HG03045 (cell line): ENCODE data around the gene ERAP2.
A peak's percentile ranks its signal among the peaks of the same experiment; 100 is the strongest.
"Not testable (repeated sequence)": the region's sequence is repeated elsewhere in the genome, so short reads cannot be mapped to it uniquely, and the experiment has no call there.

ENCODE experiments used
- ATAC-seq: cut with Tn5 transposase; IDR thresholded peaks from one replicate; pipeline ENCODE4 v1.9.1; 2021; ENCODE audit warnings: mild to moderate bottlenecking, moderate library complexity; ENCODE audit not compliant: unreplicated experiment

ERAP2 gene

DNA sequence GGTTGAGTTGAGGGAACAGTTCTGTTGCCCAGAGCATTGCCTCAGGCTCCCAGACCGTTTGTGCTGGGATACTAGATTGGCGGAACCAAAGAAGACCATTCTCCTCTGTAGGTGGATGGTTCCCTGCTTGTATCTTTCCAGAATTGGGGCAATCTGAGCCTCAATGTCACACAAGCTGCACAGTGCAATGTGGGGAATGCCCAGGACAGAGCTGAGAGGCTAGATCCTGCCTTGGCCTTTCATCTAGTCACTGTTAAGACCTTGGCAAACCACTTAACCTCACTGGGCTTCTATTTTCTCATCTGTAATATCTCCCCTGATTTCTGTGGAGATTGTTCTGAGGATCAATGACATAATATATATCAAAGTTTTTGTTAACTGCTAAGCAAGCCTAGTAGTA is 16.9 kb upstream of the ERAP2 start:
- no peak for ATAC-seq

DNA sequence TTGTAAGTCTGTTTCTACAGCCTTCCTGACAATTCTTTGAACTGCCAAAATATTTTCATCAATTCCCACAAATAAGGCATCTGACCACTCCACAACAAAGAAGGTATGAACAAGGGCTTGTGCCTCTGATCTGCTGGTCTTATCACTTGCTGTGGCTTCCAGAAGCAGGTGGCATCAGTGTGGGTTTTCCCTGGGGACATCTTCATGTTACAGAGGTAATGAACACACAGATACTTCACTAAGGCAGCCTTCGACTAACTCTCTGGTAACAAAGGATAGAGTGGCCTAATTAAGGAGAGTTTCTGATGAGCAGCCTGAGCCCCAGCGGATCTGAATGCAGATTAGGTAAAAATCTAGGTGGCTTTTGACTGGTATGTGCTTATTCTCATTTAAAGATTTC is 15.2 kb upstream of the ERAP2 start:
- no peak for ATAC-seq

DNA sequence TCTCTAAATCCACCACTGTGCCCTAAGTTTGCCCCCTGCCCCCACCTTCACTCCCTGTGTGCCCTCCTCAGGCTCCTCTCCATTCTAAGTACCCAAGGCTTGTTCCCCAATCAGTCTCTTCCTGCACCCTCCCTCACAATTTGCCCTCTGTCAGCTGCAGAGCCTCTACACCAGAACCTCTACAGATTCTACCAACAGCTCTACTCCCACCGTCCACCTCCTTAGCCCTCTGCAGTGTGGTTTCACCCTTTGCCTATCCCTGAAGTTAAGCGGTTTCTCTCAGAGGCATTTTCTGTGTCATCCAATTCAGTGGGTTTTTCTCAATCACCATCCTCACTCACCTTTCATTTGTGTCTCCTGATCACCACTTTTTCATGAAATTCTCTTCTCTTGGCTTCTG is 13.2 kb upstream of the ERAP2 start:
- no peak for ATAC-seq

DNA sequence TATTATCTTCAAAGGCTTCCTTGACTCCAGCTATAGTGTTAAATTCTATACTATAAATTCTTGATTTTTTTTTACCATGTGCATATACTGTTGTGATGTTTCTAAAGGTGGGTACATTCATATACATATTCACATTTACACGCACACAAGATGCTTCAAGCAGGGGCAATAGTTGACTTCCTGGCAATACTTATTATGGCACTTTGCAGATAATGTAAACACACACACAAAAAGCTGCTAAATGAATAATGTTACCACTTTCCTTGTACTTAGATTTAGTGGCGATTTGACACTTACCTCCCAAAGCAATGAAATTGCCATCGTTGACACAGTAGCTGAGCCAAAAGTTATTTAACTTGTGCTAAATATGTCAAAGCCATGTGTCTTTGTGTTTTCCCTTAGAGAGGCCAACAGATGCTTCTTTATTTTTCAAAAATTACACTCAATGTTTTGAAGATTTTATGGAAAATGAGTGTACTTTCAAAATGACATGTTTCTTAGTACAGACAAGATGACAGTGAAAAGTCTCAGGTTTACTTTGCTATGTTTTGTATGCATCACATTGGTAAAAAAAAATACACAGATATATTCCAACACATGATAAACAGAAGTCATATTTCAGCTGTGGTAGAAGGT is 12.2 kb upstream of the ERAP2 start:
- ATAC-seq, result no peak

DNA sequence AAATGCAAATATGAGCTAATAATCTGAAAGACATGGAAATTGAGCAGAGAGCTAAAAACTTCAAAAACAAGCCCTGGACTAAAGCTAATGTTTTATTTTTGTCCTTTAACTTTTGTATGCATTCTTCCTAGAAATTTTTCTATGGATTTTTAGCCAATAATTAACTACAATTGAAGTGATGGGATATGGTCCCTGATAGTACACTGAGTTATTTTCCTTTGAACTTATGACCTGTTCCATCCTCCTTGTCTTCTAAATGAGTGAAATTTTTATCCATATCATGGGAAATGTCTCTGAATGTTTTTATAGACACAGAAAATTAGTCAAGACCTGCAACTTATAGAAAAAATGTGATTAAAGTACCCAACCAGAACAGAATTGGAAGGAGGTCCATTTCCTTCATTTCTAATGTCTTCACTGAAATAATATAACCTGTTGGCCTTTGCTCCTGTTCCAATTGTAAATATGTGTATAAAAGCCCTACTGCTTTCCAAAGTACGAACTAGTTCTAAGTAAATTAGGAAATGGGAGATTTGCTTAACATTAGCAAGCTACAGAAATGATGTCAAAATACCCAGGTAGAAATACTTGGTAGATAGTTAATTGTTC is 11.3 kb upstream of the ERAP2 start:
- ATAC-seq, result no peak

DNA sequence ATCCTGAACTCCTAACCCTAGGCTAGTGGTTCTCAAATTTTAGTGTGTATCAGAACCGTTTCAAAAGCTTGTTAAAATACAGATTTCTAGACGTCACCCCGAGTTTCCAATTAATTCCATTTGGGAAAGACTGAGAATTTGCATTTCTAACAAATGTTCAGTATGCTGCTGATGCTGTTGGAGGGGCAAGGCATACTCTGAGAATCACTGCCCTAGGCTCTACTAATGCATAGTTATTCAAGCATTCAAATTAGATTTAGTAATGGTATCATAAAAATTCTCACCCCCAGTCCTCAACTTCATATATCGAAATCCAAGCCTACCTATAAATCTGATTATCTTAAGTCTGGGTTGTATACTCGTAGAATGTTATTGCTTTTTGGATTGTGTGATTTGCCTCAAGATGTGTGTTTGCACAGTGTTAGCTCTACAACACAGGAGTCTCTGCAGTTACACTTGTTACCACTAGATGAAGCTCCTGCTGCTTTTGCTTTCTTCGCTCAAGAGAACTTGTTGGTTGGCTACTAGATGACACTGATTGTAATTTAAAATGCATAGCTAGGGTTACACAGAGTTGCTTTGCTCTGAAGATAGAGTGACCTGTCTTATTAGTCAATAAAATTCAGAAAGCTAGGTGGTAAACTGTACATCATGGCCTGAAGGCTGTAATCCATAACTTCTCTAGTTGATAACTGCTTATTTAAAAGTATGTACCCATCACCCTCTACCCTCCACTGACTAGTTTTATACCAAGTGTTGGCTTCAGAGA is 7.5 kb upstream of the ERAP2 start:
- peak; percentile 75 for ATAC-seq

DNA sequence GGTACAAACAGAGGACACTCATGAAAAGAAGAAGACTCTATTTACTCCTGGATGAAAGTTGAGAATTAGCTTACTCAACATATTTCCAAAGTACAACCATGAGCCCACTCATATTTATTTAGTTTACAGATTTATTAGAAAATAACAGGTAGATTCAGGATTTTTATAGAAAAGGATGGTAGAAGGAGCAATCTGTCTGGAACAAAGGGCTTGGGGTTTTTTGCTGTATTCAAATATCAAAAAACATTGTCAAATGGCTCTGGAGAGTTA is 7.0 kb upstream of the ERAP2 start:
- no peak for ATAC-seq

DNA sequence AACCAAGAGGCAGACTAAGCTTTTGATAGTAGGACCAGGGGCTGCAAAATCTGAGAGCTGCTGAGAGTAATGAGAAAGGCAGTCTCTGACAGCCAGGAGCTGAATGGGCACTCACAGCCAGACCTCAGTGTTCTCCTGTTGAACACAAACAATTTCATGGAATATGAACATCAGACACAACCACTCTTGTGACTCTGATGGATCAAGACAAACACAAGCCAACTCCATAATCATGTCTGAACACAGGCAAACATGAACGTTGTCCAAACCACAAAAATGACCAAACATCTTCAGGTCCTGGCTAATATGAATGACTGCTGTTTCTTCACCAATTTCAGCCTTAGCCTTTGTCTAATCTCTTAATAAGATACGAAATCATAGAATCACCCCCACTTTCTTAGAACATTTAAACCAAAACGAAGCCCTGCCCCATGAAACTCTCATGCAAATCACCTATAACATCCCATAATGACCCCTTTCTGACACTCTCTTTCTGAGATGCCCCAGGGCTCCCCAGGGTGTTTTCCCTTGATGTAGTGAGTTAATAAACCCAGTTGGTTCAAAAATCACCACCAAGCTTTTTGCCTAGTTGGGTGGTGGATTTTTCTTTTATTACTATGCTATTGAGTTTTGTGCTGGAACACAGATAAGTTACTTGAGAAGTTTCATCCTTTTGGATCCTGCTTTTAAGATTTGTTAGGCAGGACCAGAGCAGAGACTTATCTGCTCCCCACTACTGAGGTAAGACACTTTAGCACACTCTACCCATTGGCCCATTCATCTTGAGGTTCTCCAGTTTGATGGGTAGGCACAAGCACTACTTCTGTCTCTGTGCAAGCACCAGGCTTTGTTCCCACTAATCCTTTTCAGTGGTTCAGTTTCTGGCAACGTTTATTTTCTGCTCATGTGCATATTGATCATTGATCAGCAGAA is 5.9 kb upstream of the ERAP2 start:
- ATAC-seq, result peak; percentile 65

DNA sequence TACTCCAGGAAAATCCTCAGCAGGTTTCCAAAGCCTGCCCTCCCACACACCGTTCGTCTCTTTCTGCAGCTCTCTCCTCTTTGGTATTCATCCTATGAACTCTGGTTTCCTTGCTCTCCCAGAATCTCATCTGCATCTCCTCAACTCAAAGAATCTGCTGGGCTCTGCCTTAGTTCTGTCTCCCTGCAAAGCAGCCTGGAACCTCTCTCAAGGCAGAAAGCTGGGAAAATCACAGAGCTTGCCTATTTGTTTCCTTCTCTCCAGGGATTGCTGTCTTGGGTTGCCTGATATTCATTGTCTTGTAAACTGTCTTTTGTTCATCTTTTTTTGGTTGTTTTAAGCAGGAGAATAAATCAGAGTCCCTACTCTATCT is 5.3 kb upstream of the ERAP2 start:
- no peak for ATAC-seq

DNA sequence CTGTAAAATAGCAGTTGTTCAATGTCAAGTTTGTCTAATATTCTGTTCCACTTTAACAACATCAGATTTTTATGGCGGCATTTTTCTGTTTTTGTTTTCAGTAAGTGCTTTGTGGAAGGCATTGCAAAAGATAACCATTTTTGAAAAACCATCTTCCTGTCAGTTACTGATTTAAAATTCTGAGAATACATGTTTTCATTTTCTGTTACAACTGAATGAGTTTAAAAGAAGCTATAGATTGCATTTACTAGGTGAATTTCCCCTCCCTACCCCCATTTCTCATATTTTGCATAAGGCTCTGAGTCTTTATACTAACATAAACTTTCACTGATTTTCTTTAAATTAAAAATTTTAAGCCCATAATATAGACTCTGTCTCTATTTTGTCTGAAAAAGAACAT is 4.6 kb upstream of the ERAP2 start:
- ATAC-seq, result no peak

DNA sequence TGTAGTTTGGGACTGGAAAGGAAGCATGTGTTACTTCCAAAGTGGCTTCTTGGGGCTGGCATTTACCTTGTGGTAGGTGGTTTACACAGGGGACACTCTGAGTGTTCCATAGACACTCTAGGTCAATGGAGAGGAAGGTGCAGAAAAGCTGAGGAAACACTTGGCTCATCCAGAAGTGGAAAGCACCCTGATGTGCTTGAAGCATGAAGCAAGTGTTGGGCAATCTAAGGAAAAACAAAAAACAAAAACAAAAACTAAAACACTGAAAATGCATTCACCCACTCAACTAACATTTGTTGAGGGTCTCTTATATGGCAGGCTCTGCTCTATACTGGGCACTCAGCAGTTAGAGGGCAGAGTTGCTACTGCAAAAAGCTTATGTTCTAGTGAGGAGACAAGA is 2.9 kb upstream of the ERAP2 start:
- ATAC-seq, result no peak

DNA sequence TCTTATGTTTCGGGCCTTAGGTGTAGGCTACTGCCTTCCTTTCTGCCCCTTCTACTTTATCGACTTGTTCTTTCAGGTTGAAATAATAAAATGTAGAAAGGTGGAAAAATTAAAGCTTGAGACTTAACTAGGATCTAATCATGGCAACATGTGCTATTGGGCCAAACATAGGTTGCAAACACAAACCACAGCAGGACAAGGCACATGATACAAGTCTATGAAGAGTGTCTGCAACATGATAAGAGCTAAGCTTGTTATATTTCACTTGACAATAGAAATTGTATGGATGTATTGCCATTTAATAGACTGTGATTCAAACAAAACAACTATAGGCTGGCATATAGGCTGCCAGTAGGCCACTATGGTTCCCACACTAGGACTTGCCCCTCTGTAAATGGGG is 1.7 kb upstream of the ERAP2 start:
- no peak for ATAC-seq

DNA sequence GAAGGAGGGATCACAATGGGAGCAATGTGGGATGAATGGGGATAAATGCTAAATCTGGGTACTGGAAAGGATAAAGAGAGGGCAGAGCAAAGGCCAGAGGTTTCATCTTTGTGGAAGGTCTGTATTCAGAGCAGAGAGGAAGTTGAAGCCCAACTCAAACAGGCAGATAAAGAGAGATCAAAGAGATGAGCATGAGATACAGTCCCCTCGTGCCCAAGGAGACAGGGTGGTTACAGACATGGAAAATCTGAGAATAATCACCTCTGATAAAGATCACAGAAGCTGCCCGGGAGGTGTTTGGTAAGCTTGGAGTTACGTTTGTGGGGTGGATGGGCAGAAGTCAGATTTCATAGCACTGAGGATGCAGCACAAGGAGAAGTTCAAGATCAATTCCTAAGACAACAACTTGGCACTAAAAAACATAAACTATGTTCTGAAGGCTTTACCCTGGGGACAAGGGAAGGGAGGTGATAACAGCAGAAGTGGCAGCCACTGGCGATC is 459 bp upstream of the ERAP2 start:
- peak; percentile 13 for ATAC-seq

DNA sequence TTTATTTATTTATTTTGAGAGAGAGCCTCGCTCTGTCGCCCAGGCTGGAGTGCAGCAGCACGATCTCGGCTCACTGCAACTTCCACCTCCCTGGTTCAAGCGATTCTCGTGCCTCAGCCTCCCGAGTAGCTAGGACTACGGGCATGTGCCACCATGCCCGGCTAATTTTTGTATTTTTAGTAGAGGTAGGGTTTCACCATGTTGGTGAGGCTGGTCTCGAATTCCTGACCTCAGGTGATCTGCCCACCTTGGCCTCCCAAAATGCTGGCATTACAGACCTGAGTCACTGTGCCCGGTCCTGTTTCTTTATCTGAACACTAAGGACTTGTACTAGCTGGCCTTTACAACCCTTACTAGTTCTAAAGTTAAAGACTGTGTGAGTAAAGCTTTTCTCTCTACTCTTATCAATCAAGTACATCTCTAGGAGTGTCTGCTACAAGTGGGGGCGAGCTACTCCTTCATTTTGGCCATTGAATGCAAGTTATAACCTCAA is 723 bp downstream of the ERAP2 start:
- ATAC-seq, result not testable (repeated sequence)

DNA sequence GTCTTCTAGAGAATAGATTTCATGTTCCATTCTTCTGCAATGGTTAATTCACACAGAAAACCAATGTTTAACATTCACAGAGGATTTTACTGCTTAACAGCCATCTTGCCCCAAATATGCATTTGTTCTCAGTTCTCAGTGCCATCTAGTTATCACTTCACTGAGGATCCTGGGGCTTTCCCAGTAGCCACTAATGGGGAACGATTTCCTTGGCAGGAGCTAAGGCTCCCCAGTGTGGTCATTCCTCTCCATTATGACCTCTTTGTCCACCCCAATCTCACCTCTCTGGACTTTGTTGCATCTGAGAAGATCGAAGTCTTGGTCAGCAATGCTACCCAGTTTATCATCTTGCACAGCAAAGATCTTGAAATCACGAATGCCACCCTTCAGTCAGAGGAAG is 3.4 kb downstream of the ERAP2 start:
- ATAC-seq, result no peak

DNA sequence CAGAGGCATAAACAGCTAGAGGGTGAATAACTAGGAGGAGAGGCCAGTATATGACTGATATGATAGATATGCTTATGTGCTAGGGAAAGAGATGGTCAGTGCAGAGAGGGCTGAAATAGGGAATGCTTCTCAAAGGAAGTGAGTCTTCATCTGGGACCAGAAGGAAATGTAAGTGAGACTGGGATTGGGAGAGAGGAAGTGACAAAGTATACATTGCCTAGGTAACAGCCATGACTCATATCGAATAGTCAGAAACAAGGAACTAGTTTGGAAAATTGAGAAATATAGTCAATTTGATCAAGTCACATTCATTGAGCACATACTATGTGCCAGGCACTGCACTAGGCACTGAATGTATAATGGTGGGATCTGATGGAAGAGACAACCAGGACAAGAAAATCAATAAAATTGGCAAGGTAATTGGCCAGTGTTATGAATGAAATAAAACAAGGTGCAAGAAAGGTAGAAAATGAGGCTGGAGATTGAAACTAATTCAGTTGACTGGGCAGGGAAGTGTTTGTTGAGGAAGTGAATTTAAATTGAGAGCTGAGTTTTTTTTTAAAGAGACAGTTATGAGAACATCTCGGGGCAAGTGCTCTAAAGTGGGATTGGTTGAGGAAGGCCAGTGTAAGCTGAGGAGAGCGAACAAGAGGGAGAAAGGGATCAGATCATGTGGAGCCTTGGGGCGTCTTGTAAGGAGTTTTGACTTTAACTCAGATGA is 4.3 kb downstream of the ERAP2 start:
- ATAC-seq, result no peak

DNA sequence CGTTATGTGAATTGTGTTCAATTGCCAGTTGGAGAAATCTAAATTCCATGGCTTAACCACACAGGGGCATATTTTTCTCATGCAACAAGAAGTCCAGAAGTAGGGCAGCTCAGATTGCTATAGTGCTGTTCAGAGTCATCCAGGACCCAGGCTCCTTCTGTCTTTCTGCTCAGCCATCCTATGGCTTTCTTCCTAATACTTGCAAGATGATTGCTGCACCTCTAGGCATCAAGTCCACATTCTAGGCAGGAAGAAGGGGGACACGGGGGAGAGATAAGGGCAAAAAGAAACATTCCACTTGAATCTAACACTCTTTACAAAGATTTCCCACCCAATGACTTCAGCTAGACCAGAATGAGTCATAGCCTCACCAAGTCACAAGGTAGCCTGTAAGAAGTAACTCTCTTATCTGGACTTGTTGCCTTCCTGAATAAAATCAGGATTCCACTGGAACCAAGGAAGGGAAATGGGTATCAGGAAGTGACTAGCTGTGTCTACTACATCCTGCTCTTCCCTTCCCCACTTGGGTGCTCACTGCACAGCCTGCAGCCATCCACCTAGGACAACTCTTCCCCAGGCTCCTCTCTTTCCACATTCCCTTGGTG is 5.3 kb downstream of the ERAP2 start:
- ATAC-seq, result no peak

DNA sequence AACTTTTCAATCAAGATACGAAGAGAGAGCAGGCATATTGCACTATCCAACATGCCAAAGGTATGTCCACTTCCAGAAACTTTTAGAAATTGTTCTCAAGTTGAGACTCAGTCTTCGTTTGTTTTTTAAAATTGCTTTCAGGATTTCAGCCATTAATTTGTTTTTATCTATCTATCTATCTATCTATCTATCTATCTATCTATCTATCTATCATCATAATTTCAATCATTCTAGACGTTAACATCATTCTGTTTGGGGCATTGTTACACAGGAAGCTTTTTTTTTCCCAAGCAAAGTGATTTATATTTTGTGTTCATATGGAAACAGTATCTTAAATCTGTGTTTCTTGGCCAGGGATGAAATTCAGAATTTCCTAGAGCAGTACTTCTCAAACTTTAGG is 7.6 kb downstream of the ERAP2 start:
- no peak for ATAC-seq

DNA sequence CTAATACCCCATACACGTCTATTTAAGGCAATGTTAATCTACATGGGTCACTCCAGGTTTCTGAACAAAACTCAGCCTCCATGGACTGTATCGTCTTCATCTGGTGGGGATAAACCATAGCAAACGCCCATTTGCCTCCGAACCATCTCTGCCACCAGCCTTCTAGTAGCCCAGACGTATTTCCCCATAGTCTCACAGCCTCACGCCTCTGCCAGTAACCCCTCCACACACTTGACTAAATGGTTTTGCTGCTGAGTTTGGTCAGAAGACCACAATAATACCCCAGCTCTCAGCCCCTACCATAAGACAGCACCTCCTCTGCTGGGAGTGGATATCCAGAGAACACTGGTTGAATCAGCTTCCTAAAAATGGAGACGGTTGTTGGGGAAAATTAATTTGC is 8.7 kb downstream of the ERAP2 start:
- no peak for ATAC-seq
